OCI-LY1 (cell line): ENCODE results near the gene RAET1E.

Source experiments
- CTCF ChIP-seq: fragments of 200-600 bp; sonication (generic), shearing (Covaris generic); IDR thresholded peaks from 2 replicates; pipeline ENCODE4 v1.5.1; 2017; ENCODE audit warnings: mild to moderate bottlenecking, antibody characterized with exemption, low read length, moderate library complexity, mixed read lengths
- EZH2 ChIP-seq: fragments of 200-600 bp; sonication (generic), shearing (Covaris generic); IDR thresholded peaks from 2 replicates; pipeline ENCODE4 v1.8.0; 2017; ENCODE audit warnings: borderline replicate concordance, mixed run types, mild to moderate bottlenecking, antibody characterized with exemption, low read length, moderate library complexity, mixed read lengths

GRCh38 chr6:149929422-149929821 is 31.5 kb upstream of the RAET1E start:
- TF ChIP-seq CTCF = peak; percentile 60
- no peak for TF ChIP-seq EZH2
